ENCODE data around the gene ILKAP.

GRCh38 chr2:238120463-238121298, 82.8 kb downstream of the ILKAP start:
- no peak for TF ChIP-seq POLR2A (IDR thresholded peaks at IDR 0.05; ENCODE audit: low read depth, low read length)
- no peak for TF ChIP-seq TAF1 (IDR thresholded peaks at IDR 0.05; ENCODE audit: borderline replicate concordance, low read depth, low read length)

All from GM12892 (cell line).